Skin epidermis (tissue), 12 donors: ENCODE data around the gene TMEM129.

Experiments
- H3K27ac ChIP-seq, 21 experiments: fragments of 200-600 bp; sonication (generic) in 11 of 21; one replicate each; pipeline ENCODE4 v1.5.0; 2020; ENCODE audit warnings: mild to moderate bottlenecking in 3 of 21, inconsistent platforms in 2 of 21, moderate library complexity in 2 of 21
- H3K4me3 ChIP-seq, 7 experiments: fragments of 200-600 bp; sonication (generic) in 2 of 7; one replicate each; pipeline ENCODE4 v1.5.0; 2020; ENCODE audit warnings: inconsistent platforms in 2 of 7, mild to moderate bottlenecking in 2 of 7, moderate library complexity in 1 of 7

The TMEM129 gene

DNA sequence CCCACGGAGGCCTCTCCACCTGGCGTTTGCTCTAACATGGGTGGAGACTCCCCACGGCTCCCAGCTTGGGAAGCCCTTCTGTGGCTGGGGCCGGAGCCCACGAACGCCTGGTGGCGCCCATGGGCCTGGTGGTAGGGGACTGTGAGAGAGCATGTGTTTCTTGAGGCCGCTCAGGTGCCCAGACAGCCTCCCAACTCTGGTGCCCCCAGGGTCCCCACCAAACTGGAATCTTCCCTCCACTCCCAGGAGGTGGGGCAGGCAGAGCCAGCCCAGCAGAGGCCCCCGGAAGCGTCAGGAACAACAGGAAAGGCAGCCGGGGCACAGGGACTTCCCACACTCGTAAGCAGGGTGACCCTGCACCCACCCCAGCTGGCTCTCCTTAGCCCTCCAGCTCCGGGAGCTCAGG is 38.7 kb upstream of the TMEM129 start:
- Histone ChIP-seq H3K27ac (peak overlapping the region in 8 of 21 experiments; percentile 31 to 80 (median 46)), H3K4me3 (no peak overlapping the region)

DNA sequence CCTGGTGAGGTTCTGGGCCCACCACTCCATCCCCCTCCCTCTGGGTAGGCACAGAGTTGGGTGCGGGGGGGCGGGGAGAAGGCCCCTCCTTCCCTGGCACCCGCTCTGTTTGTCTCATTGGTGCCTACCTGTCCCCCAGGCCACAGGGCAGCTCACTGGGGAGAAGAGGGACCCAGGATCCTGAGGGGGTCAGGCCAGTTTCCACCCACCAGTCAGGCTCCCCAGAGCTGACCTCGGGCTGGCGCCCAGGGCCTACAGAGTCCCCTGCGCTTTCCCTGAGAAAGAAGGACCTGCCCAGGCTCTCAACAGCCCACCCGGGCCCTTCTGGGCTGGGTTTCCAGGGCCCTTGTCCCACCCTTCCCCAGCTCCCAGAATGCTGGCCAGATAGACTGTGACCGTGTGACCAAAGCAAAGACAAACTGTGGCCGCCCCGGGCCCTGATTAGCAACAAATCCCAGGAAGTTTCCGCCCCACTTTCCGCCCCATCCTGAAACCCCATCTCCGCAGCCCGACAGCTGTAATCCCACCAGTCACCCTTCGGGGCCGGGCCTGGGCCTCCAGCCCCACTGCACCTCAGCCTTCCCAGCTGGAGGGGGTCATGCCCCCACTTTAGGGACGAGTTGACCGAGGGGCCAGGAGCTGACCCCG is 38.2 kb upstream of the TMEM129 start:
- no peak overlapping the region for H3K4me3 ChIP-seq
- H3K27ac ChIP-seq: peak overlapping the region in 9 of 21 experiments; percentile 6 to 80 (median 40)

DNA sequence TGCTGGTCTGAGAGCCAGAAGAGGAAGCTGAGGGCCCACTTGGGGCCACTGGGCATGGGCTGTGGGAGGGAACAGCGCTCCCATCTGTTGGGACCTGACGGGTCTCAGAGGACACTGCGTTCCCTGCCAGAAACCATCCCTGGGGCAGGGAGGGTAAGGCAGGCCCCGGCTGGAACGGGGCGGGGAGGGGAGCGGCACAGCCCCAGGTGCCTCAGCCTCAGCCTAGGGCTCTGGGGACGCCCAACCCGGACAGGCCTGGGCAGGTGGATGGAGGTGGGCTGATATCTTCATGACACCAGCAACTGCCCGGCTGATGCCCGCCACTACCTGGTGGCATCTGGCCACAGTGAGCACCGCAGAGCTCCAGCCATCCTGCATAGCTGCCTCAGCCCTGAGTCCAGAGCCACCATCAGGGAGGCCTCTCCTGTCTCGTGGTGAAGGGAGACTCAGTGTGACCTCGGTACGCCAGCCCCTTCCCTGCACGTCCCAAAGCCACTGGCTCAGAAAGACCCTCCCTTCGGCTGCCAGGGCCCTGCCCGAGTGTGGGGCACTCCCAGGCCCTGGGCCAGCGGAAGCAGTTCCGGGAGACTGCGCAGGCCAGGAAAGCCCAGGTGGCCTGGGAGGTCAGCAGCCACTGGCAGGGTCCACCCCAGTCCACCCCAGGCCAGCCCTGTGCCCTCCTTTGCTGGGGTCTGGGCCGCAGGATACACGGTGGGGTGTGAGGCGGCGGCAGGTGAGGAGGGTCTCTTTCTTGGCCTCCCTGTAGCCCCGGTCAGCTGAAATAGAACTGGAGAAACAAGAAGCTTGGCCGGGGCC is 37.4 kb upstream of the TMEM129 start:
- Histone ChIP-seq H3K4me3 (no peak overlapping the region), H3K27ac (peak overlapping the region in 9 of 21 experiments; percentile 6 to 80 (median 40))

DNA sequence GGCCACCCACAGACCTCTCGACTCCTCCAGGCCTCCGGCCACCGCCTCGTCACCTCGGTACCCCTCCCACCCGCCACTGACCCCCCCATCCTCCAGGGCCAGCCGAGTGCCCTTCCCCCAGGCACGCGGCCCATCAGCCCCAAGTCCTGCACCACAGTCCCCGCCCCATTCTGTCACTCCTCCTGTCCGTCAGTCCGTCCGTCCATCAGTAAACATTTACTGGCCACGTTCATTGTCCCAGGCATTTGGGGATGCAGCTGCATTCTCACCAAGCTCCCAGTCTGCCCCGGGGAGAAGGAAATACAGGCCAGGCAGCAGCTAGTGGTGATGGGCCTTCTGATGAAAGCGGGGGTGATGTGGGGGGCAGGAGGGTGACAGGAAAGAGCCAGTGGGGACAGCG is 36.7 kb upstream of the TMEM129 start:
- Histone ChIP-seq H3K27ac (peak overlapping the region in 4 of 21 experiments; percentile 40 to 80 (median 56)), H3K4me3 (no peak overlapping the region)

DNA sequence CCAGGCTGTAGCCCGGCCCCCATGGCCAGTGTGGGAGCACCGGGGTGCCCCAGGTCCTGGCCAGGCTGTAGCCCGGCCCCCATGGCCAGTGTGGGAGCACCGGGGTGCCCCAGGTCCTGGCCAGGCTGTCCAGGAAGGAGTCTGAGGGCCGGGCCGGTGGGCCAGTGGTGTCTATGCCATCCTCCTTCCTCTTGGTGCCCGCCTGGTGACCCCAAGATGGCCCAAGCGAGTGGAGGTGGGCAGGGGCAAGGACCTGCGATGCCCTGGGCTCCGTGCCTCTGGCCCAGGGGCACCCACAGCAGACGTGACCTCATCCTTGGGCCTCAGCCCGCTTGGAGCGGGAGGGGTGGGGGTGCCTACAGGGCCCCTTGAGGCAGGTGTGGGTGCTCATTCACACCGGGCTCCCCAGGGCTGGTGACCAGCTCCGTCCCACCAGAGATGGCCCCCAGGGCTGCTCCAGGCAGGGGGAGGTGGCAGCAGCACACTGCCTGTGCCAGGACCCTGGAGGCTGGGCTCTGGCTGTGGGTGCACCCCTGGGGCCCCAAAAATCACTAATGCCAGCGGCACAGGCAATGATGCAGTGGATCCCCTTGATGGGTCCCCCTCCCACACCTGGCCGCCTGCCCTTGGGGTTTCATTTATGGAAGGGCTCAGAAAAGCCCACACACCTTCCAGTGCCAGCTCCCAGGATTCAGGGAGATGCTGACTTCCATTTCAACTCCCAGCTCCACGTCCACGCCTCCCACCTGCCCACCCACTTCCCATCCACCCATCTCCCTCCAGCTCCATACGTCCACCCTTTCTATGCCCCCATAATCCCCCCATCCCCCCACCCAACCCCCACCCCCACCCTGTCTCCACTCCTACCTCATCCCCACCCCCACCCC is 36.0 kb upstream of the TMEM129 start:
- Histone ChIP-seq H3K27ac (peak overlapping the region in 2 of 21 experiments; percentile 32 to 89), H3K4me3 (no peak overlapping the region)

DNA sequence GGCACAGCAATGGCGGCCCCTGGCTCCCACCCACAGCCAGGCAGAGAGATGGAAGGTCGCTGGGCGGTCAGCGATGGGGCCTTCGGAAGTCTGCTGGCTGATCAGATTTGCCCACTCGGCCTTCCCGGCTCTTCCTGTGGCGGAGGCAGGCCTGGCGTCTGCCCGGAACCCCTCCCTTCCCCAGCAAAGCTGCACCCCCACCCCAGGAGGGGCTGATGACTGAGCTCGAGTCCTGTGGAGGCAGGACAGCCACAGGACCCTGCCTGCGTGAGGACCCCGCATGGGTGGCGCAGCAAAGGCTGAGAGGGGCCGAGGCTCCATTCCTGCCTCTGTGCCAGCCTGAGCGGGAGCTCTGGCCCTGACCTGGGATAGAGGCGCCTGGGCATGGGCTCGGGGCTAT is 35.0 kb upstream of the TMEM129 start:
- Histone ChIP-seq H3K27ac (peak overlapping the region in 5 of 21 experiments; percentile 32 to 89 (median 38)), H3K4me3 (no peak overlapping the region)

DNA sequence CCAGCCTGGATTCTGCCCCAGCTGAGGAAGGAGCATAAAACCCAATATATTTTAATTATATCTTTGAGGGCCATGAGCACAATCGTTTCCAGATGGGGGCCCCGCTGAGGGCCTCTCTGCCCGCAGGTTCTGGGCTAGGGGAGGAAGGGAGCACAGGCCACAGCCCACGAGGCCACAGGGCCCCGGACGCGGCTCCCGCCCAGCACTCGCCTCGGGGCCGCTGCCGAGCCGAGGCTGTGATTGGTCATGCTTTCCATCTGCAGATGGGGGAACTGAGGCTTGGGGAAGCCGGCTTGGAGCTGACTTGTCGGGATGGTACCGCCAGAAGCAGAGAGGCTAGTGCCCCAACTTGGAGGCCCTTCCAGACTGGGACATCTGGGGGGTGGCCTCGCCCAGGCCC is 34.2 kb upstream of the TMEM129 start:
- H3K27ac ChIP-seq: peak overlapping the region in 7 of 21 experiments; percentile 6 to 89 (median 38)
- no peak overlapping the region for H3K4me3 ChIP-seq

DNA sequence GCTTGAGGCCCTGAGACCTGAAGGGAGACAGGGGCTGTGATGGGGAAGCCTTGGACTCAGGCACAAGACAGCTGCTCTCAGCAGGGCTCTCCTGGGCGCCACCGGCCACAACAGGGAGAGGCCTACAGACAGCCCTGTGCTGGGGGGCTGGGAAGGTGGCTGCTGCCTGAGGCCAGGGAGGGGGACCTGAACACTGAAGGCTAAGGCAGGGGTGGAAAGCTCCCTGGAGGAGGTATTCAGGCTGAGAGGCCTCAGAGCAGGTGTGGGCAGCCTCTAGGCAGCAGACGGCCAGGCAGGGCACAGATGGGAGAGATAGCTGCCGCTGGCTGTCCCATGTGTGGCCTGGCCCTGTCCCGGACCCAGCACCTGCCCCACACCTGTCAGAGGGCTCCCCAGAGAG is 33.2 kb upstream of the TMEM129 start:
- Histone ChIP-seq H3K4me3 (no peak overlapping the region), H3K27ac (peak overlapping the region in 12 of 21 experiments; percentile 23 to 89 (median 73))

DNA sequence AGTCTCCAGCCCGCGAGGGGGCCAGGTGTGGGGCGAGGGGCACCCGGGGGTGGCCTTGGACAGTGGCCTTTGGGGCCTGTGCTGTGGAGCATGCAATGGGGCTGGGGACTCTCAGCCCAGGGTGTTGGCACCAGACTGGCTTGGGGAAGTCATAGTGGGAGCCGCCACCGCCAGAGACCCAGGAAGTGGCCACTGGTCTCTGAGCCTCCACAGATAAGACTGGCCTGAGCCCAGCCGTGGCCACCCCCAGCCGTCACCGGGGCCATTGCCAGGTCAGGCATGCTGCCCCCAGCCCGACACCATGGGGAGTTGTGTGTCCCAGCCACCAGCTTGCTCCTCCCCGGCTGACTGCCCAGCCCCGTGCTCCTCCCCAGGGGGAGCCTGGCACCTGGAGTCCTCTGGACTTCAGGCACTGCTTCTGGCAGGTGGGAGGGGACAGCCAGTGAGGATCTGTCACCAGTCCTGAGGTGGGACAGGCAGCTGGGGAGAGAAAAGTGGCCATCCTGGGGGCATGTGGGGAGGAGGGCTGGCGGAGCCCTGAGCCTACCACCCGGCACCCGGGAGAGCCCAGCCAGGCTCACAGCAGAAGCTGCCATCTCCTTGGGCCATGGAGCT is 32.7 kb upstream of the TMEM129 start:
- no peak overlapping the region for H3K4me3 ChIP-seq
- H3K27ac ChIP-seq: peak overlapping the region in 15 of 21 experiments; percentile 35 to 89 (median 70)

DNA sequence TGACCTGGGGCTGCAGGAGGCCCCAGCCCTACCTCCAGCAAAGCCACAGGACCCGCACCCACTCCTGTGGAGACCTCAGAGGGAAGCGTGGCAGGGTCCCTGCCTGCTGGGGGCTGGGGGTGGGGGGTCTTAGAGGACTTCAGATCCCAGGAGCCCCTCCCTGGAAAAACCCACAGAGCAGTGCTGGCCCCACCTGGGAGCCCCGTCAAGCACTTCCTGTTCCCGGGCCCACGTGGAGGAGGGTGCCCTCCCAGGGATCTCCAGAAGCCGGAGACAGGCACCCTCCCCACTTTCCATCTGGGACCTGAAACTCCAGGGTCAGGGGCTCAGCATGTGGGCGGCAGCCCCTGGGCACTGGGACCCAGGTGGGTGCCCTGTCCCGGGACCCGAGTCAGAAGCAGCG is 32.2 kb upstream of the TMEM129 start:
- Histone ChIP-seq H3K27ac (peak overlapping the region in 19 of 21 experiments; percentile 24 to 89 (median 67)), H3K4me3 (no peak overlapping the region)

DNA sequence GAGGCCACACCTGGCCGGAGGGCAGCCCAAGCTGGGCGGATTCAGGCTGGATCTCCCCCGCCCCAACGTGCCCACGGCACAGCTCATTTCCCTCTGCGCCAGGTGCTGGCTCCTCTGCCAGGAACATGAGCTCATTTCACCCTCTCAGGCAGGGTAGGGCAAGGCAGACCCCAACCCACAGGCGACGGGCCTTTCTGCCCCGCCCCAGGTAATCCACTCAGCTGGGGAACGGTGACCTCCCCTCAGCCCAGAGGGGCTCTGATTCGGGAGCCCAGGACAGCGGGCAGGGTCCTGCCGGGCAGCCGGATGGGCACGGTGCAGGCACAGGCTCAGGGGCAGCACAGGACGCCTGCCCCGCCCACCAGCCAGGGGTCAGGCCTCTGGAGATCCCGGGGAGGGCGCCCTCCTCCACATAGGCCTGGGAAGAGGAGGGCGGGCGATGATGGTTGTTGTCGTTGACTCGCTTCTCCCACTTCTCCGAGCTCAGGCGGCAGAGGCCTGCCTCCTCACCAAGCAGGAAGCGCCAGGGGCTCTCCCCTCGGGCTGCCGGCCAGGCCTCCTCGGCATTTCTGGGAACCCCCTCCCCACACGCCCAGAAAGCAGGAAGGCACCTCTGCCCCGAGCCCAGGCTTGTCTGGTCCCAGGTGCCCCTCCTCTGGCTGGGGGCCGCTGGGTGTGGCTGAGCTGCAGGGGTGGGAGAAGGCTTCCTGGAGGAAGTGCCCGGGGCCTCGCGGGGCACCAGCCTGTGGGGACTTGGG is 31.3 kb upstream of the TMEM129 start:
- no peak overlapping the region for H3K4me3 ChIP-seq
- H3K27ac ChIP-seq: peak overlapping the region in 20 of 21 experiments; percentile 14 to 89 (median 65)

DNA sequence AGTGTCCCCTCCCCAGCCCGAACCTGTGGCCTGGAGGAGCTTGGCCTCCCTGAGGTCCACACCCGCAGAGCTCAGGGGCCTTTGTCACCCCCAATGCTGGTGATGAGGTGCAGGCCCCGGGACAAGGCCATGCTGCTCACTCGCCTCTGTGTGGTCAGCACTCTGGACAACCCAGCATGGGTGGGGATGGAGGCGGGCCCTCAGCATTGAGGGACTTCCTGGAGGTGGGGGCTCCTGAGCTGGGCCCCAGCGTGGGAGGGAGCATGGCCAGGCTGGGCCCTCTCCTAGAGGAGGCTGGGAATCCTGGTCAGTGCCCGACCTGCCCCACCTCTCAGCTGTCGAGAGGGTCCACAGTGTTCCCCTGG is 30.8 kb upstream of the TMEM129 start:
- peak overlapping the region in 18 of 21 experiments; percentile 14 to 89 (median 65) for H3K27ac ChIP-seq
- H3K4me3 ChIP-seq: no peak overlapping the region

DNA sequence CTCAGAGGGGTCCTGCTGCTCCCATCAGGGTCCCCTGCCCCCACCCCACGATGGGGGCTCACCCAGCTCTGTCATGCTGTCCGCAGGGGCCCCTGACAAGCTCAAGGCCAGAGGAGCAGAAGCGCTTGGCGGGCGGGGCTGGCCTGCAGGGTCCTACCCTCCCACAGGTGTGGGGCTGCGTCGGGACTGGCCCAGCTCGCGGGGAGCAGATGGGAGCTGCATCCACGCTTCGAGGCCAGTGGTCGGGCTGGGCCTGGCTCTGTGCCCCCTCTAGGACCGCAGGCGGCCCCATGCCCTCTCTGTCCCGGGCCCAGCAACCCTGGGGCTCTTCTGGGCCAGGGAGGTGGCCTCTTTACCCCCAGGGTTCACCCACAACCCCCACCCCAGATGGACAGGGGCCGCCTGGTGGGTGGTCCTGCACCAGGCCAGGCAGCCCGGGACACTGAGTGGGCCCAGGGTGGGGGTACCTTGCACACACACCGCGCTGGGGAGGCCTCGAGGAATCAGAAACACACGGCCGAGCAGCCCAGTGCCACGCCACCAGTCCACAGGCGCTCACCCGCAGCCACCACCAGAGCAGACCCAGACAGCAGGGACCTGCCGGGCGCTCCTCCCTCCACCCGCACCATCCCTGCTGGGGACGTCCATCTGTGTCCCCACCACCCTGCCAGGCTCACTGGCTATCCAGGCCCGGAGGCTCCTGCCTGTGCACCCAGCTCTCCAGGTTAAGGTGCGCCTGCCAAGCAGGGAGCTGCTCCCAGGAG is 30.2 kb upstream of the TMEM129 start:
- Histone ChIP-seq H3K4me3 (no peak overlapping the region), H3K27ac (peak overlapping the region in 15 of 21 experiments; percentile 14 to 89 (median 67))

DNA sequence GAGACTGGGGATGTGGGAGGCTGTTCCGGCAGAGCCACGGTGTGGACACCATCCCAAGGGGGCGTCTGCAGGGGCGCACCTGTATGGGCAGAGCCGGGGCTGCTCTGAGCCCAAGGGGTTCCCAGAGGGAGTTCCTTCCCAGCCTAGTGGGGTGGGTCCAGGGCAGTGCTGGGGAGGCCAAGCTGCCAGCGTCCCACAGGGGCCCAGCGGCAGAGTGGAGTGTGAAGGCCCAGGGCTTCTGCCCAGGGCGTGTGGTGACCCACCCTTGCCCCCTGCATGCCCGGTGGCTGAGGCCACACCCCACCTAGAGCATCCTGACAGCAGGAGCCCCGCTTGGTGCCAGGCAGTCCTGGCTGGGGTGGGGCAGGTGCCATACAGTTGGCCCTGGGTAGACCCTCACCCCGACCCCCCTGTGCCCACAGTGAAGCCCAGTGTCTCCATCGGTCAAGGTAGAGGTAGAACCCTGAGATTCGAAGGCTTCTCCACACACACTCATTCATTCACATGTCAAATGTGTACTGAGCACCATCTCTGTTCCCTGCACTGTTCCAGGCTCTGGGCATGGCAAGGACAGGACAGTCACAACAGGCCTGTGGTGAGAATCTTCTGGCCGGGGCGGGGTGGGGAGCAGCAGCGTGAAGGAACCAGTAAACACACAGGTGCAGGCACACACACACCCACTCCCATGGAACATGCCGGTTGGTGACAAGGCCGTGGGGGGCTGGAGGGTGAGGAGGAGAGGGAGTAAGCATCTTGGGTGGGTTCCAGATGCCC is 29.4 kb upstream of the TMEM129 start:
- Histone ChIP-seq H3K4me3 (no peak overlapping the region), H3K27ac (peak overlapping the region in 1 of 21 experiments; percentile 89)

DNA sequence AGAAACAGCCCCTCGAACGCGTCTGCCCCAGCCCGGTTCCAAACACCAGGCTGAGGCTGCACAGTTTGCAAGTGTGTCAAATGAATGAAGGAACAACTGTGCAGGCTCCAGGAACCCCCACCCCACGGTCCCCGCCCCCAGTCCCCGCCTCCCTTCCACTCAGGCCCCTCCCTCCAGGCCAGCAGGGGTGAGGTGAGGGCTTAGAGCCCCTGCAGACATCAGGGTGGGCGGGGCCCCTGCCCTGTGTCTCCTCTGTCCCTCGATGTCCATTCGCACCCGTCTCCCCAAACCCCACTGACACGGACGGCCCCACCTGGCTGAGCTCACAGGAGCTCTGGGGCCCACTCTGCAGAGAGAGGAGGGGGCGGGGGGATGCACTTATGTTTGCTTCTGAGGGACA is 28.7 kb upstream of the TMEM129 start:
- peak overlapping the region in 1 of 21 experiments; percentile 30 for H3K27ac ChIP-seq
- H3K4me3 ChIP-seq: no peak overlapping the region

DNA sequence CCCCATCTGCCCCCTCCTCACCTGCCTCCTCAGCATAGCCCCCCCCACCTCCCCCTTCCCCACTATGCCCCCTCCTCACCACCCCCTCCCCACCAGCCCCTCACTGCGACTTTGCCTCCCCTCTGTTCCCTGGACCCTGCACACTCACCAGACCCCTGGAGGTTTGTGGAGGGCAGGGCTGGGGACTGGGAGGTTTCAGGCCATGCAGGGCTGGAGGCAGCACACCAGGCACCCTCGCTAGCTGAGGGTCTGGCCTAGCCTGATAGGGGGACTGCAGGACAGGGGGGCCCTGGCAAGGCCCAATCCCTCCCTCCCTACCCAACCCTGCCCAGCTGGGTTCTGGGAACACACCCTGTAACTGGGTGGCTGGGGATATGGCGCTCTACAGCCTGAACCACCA is 28.2 kb upstream of the TMEM129 start:
- Histone ChIP-seq H3K4me3 (no peak overlapping the region), H3K27ac (peak overlapping the region in 1 of 21 experiments; percentile 30)

DNA sequence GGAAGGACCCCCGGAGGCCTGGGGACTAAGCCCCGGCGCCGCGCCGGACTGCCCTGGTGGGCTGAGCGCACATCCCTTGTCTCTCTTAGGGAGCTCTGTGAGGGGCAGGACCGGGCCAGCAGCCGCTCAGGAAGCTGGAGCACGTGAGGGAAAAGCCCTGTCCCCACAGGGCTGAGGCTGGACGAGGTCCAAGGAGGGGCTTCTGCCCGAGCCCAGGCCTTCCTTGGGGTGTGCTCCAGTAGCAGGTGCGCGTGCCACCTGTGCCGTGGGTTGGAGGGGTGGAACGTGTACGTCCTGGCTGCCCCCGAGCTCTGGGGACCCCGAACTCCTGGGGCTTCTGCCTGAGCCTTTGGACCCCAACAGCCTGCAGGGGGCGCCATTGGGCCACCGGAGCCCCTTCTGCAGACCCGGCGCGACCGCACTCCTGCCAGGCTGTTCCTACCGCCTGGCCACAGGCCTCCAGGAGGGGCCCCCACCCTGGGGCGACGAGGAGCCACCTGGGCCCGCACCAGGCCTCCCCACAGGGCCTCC is 27.4 kb upstream of the TMEM129 start:
- H3K4me3 ChIP-seq: no peak overlapping the region

More for the DNA sequence above, 27.4 kb upstream of the TMEM129 start:
- no peak overlapping the region for H3K27ac ChIP-seq
